DMS153 treated with DMSO at 0.1 percent for 48 hours (cell line): Measurements from ENCODE around the gene EBNA1BP2.
"Not testable (repeated sequence)": the region's sequence is repeated elsewhere in the genome, so short reads cannot be mapped to it uniquely, and the experiment has no call there.

Experiments used
- DNase-seq: peaks from one replicate; lab custom pipeline; 2025; ENCODE audit not compliant: unreplicated experiment; lab: John Stamatoyannopoulos, UW

Gene EBNA1BP2

DNA sequence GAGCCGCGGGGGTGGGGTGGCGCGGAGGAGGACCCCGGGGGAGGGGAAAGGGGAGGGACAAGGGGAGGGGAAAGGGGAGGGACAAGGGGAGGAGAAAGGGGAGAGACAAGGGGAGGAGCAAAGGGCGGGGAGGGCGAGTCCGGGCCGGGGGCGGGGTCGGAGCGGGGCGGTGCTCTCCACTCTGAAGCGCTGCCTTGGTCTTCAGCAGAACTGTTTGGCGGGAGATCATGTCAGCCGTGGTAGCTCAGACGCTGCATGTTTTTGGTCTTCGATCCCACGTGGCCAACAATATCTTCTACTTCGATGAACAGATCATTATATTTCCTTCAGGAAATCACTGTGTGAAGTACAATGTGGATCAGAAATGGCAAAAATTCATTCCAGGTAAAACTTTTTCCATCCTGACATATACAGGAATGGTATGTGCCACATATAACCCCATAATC lies 460 bp upstream of the EBNA1BP2 start:
- peak; percentile 86 for DNase-seq

DNA sequence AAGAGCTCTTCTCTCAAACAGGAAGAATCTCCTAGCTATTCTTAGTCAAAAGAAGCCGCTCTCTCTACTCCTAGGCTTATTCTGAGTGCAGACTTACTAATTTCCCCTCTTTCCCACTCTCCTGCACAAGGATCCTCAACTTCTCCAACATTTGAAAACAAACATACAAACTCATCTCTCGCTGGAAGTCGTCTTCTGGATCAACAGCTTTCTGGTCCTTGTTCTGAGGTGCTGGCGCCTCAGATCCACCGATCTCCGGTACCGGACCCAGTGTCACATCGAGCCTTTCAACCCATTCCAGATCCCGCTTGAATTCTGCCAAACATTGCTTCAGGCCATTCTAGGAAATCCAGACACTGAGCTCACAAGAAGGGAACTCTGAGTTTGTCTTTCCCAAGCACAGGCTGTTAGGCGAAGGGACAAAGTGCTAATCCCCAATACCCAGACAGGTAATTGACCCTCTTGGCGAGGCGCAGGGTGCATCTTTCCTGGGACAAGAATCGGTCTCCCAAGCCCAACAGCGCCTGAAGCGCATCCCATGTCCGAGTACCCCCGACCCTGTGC lies 696 bp downstream of the EBNA1BP2 start:
- no peak for DNase-seq

- no peak for DNase-seq
These were observed 6.3 kb downstream of the EBNA1BP2 start for GRCh38 chr1:43165765-43166164.

DNA sequence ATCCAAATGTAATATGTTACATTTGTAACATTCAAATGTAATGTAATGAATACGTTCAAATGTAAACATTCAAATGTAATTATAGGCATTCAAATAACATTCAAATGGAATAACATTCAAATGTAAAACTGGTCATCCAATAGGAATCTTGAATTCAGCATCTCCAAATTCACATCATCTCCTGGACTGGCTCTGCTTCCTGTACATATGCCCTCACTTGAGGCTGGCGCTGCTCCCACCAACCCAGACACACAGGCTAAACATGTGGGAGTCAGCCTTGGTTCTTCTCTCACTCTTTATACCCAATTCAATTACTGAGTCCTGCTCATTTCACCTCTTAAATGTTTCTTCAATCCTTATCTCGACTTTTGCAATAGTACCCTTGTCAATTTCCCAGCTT lies 6.9 kb downstream of the EBNA1BP2 start:
- no peak for DNase-seq

- DNase-seq, result no peak
These were observed 16.1 kb downstream of the EBNA1BP2 start for GRCh38 chr1:43156026-43156425.

DNA sequence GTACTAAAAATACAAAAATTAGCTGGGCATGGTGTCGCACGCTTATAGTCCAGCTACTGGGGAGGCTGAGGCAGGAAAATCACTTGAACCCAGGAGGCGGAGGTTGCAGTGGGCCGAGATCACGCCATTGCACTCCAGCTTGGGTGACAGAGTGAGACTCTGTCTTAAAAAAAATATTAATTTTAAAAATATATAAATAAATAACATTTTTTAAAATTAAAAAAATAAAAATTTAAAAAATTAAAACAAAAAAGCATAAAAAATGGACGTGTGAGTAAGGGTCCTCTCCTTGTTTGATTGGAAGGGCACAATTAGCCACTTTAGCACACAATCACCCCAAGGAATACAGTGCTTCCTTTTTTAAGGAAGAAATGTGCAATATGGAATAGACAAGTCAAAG lies 18.6 kb downstream of the EBNA1BP2 start:
- no peak for DNase-seq

- no peak for DNase-seq
These were observed 19.2 kb downstream of the EBNA1BP2 start for GRCh38 chr1:43152866-43153265.

DNA sequence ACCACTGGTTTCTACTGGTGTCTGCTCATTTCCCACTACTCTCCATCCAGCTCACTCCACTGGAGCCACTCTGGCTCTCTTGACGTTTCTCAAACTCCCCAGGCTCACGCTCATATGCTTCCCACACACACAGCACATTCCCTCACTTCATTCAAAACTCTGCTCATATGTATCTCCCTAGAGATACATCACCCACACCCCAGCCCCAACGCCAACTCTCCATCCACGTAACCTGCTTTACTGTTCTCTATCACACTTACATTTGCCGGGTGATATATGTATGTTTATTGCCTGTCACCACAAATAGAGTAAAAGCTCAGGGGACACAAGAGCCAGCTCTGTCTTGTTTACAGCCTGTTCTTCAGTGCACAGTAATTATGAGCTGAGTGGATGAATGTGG lies 22.2 kb downstream of the EBNA1BP2 start:
- no peak for DNase-seq

DNA sequence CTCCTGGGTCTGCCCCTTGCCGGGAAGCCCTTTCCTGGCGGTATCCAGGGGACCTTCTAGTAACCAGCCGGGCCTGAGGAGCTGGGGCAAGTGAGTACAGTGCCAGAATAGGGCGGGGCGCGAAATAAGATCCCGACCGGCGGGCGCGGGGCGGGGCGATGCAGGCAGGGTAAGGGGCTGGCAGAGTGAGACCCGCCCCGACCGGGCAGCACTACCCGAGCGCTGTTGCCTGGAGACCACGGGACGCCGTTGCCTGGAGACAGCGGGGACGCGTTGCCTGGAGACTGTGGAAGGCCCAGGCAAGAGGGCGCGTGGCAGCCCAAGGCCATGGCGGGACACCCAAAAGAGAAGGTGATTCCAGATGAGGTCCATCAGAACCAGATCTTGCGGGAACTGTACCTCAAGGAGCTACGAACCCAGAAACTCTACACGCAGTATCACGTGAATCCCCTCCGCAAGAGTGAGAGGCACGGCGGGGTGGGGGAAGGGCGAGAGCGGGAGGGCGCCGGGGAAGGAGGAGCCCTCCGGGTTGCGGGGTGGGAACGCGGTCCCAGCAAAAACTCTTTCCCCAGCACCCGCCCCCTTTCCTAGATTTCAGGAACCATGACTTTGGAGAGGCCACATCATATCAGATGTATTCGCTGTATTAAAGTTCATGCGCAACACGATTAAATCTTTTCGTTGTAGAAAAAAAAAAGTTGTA lies 24.3 kb downstream of the EBNA1BP2 start:
- DNase-seq, result peak; percentile 97

DNA sequence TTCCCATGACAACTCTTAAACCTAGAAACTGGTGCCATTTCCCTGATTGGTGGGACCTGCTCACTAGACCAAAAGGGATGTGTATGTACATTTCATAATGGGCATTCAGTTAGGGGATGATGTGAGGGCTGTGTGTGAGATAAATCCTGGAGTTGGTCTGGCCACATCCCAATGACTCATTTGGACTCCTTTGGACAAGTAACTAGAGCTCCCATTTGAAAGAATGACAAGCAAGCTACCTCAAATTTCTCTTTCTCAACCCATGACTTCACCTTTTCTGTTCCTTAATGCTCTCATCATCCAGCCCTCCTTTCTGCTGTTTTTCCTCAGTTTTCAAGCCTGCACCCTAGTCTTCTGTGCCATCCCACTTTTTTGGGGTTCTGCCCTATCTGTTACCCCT lies 27.9 kb downstream of the EBNA1BP2 start:
- no peak for DNase-seq

DNA sequence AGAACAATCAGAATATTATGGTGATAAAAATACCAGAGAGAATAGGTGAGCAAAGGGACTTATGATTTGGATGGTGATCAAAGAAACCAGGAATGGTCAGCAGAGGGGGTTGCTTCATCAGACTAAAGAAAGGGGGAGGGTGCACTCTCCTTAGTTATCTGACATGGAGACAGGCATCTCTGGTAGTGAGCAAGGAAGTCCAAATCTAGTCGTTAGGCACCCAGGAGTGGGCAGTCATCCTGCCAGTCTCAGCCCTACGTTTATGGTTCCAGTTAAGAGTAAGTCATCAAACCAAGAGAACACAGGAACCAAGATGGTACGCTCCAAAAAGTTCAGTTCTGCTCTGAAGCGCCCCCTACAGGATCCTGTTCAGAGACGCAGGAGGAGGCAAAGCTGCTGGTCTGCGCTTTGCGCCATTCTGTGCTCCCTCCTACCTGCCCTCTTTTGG lies 28.6 kb downstream of the EBNA1BP2 start:
- no peak for DNase-seq

GRCh38 chr1:43140583-43140982 lies 31.5 kb downstream of the EBNA1BP2 start:
- DNase-seq, result no peak

- no peak for DNase-seq
These were observed 32.1 kb downstream of the EBNA1BP2 start for GRCh38 chr1:43140010-43140409.

GRCh38 chr1:43139295-43139694 lies 32.8 kb downstream of the EBNA1BP2 start:
- DNase-seq, result not testable (repeated sequence)

- no peak for DNase-seq
These were observed 34.5 kb downstream of the EBNA1BP2 start for GRCh38 chr1:43137445-43138052.

DNA sequence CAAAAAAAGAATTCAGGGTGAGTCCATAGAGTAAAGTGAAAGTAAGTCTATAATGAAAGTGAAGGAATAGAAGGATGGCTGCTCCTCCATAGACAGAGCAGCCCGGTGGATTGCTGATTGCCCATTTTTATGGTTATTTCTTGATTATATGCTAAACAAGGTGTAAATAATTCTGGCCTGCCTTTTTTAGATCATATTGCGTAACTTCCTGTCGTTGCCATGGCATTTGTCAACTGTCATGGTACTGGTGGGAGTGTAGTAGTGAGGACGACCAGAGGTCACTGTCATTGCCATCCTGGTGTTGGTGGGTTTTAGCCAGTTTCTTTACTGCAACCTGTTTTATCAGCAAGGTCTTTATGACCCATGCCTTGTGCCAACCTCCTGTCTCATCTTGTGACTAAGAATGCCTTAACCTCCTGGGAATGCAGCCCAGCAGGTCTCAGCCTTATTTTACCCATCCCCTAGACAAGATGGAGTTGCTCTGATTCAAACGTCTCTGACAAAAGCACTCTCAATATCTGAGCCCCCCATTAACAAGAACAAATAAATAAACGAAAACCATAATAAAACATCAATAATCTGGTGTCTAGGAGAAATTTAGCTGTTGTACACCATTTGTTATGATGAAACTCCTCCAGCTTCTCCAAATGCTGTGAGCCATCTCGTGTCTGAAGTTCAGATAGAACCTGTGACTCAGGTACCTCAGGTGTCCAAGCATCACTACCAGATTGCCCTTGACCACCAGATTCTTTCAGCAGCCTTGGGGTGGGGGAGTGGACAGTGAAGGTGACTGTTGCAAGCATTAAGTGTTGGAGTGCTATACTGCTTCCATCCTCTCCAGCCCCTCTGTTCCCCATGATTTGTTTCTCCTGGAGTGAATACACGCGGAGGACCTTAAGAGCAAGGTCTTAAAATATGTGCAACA lies 36.0 kb downstream of the EBNA1BP2 start:
- DNase-seq, result no peak

DNA sequence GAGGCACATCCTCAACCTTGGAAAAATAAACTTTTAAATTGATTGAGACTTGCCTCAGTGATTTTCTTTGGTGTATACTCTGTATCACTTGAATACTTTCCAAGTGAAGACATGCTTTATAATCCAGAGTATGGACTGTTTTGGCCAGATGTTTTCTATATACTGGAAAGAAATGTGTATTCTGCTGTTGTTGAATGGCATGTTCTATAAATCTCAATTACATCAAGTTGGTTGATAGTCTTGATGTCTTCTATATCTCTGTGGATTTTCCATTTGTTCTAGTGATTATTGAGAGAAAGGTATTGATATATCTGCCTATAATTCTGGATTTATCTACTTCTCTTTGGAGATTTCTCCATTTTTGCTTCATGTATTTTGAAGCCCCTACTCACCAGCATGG lies 37.5 kb downstream of the EBNA1BP2 start:
- no peak for DNase-seq

DNA sequence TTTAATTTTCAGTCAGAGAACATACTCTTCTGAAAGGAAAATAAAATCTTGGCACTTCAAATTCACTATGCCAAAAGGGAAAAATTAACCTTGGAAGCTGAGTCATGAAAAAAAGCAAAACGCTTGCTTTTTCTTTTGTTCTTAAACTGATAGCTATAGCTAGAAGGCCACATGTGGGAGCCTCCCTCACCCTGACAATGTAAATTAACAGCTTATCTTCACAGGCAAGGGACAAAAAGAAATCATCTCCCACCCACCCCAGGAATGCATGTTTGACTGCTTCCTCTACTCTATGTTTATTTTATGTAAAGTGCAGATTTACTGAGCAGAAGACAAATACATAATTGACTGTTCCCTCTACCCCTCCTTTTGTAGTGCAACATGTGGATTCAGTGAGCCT lies 38.0 kb downstream of the EBNA1BP2 start:
- no peak for DNase-seq

DNA sequence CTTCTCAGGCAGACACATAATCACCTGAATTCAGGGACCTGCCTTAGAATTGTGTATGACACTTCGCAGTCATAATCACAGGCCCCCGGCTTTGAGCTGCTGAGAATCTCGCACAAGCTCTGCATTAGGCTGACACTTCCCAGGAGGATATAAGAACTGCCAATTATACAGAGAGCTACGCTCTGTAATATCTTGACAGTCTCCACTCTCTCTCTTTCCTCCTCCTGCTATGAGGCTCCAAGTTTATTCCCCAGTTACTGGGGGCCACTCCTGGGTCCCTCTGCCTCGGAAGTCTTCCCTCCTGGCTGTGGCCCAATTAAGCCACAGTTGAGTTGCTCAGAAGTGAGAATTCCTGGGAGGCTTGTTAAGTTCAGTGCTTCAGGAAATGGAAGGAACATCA lies 42.7 kb downstream of the EBNA1BP2 start:
- DNase-seq, result no peak

GRCh38 chr1:43128816-43129215 lies 43.3 kb downstream of the EBNA1BP2 start:
- no peak for DNase-seq

- DNase-seq, result no peak
These were observed 49.1 kb downstream of the EBNA1BP2 start for GRCh38 chr1:43123031-43123430.
